HG02870 (cell line): ENCODE measurements around the gene OR7E24.
"Not testable (repeated sequence)": the region's sequence is repeated elsewhere in the genome, so short reads cannot be mapped to it uniquely, and the experiment has no call there.

Experiments
- ATAC-seq: cut with Tn5 transposase; IDR thresholded peaks from one replicate; pipeline ENCODE4 v1.9.1; 2021; ENCODE audit warnings: mild to moderate bottlenecking, moderate library complexity; ENCODE audit not compliant: unreplicated experiment

Gene OR7E24

DNA sequence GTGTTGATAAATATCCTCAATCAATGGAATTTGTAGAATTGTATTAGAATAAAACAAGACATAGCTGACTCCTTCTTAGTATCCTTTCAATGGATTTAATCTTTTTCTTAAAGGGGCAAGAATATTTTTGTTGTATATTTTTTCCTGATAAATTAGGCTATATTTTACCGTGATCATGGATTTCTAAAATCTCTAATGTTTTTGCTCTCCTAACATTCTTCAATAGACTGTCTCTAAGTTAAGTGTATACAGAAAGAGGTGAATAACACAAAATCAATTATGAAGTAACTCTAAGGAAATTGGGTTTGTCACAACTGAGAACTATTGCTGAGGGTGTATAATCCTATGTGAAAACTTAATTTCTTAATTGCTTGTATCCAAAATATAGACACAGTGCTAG lies at the start of gene OR7E24:
Gene OR7E24, plus strand, starts transcription at position 301 of the 400 bp plus-strand sequence. CDS start 114 bp downstream, outside the sequence.
- ATAC-seq, result no peak

DNA sequence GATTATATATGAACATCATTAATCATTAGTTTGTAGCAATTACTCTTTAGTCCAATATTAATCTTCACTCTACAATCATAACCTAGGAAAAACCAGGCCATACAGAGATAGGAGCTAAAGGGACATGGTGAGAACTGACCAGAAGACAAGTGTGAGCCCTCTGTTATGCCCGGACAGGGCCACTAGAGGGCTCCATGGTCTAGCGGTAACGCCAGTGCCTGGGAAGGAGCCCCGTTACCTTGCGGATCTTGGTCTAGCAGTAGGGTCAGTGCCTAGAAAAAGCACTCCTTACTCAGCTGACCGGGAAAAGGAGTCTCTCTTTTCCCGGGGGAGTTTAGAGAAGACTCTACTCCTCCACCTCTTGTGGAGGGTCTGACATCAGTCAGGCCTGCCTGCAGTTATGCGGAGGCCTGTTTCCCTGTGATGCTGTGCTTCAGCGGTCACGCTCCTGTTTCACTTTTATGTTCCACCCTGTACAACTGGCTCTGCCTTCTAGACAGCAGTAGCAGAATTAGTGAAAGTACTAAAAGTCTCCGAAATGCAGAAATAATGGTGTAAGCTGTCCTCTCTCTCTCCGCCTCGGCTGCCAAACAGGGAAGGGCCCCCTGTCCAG lies 45.1 kb upstream of the OR7E24 start:
- ATAC-seq, result no peak

- no peak for ATAC-seq
These were observed 31.2 kb upstream of the OR7E24 start, which contains the start of gene OR7D4 for GRCh38 chr19:9219489-9219888. TSS of gene OR7D4 (minus strand) at chr19:9219589. CDS start at chr19:9214837, 4,752 bp downstream.

DNA sequence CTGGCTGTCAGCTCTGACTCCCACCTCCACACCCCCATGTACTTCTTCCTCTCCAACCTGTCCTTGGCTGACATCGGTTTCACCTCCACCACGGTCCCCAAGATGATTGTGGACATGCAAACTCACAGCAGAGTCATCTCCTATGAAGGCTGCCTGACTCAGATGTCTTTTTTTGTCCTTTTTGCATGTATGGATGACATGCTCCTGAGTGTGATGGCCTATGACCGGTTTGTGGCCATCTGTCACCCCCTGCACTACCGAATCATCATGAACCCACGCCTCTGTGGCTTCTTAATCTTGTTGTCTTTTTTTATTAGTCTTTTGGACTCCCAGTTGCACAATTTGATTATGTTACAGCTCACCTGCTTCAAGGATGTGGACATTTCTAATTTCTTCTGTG lies 506 bp downstream of the OR7E24 start:
- ATAC-seq, result no peak

DNA sequence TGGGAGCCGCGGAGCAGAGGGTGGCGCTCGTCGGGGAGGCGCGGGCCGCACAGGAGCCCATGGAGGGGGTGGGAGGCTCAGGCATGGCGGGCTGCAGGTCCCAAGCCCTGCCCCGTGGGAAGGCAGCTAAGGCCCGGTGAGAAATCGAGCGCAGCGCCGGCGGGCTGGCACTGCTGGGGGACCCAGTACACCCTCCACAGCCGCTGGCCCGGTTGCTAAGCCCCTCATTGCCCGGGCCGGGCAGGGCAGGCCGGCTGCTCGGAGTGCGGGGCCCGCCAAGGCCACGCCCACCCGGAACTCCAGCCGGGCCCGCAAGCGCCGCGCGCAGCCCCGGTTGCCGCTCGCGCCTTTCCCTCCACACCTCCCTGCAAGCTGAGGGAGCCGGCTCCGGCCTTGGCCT lies 32.8 kb downstream of the OR7E24 start:
- not testable (repeated sequence) for ATAC-seq

GRCh38 chr19:9289231-9289884 lies 38.6 kb downstream of the OR7E24 start:
- ATAC-seq, result no peak

GRCh38 chr19:9295411-9295849 lies 44.7 kb downstream of the OR7E24 start:
- ATAC-seq, result no peak

GRCh38 chr19:9296336-9296735 lies 45.6 kb downstream of the OR7E24 start:
- ATAC-seq, result no peak
